GM18498 (cell line): ENCODE data around the gene ITGB8.
"Not testable (repeated sequence)": the region's sequence is repeated elsewhere in the genome, so short reads cannot be mapped to it uniquely, and the experiment has no call there.

Experiments used
- ATAC-seq: cut with Tn5 transposase; IDR thresholded peaks from one replicate; pipeline ENCODE4 v1.9.1; 2021; ENCODE audit warnings: mild to moderate bottlenecking, moderate library complexity; ENCODE audit not compliant: unreplicated experiment

Gene ITGB8

GRCh38 chr7:20330239-20330927 lies at the start of gene ITGB8:
Gene ITGB8, plus strand, starts transcription at chr7:20330900. Its CDS starts 907 bp downstream, at chr7:20331807.
- peak; percentile 67 for ATAC-seq

DNA sequence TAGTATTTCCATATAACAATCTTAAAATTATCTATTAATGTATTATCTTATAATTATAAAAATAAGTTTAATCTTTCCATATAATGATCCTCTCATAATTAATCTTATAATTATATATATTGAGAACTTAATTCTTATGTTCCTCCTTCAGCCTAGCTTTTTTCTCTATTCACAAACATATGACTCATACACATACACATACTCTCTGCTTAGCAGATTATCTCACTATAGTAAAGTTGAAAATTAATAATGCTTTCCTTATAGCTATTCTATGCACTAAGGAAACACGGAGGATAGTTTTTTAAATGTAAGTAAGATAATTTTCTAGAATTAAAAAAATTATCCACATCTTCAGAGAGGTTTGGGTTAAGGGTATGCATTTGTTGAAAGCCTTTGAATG lies 47.7 kb upstream of the ITGB8 start:
- ATAC-seq: no peak

GRCh38 chr7:20283385-20283784 lies 47.3 kb upstream of the ITGB8 start:
- ATAC-seq: no peak

GRCh38 chr7:20284003-20284770 lies 46.5 kb upstream of the ITGB8 start:
- peak; percentile 50 for ATAC-seq

- ATAC-seq: no peak
Measured at GRCh38 chr7:20284771-20285143, 45.9 kb upstream of the ITGB8 start.

GRCh38 chr7:20287317-20287716 lies 43.4 kb upstream of the ITGB8 start:
- peak; percentile 50 for ATAC-seq

GRCh38 chr7:20288036-20288435 lies 42.7 kb upstream of the ITGB8 start:
- no peak for ATAC-seq

- no peak for ATAC-seq
Measured at GRCh38 chr7:20290505-20291111, 40.1 kb upstream of the ITGB8 start.

- ATAC-seq: no peak
Measured at GRCh38 chr7:20293336-20293735, 37.4 kb upstream of the ITGB8 start.

GRCh38 chr7:20296444-20296843 lies 34.3 kb upstream of the ITGB8 start:
- no peak for ATAC-seq

GRCh38 chr7:20296901-20297300 lies 33.8 kb upstream of the ITGB8 start:
- no peak for ATAC-seq

DNA sequence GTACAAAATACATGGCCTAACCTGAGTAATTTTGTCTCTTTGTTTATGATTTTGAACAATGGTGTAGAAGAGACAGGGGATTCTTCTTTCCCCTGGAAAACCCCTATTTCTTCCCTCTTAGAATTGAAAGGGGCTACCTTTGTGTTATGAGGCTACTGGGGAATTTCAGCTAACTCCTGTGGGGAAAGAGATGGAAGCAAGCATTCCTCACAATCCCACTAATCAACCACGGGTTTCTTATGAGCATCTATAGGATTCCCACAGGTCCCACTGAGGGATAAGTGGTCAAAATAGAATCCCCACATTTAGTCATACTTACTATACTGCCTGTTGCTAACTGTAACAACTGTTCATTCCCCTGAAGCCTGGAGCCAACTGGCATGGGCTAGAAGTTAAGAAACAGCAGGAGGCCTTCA lies 32.2 kb upstream of the ITGB8 start:
- ATAC-seq: no peak

GRCh38 chr7:20299145-20299544 lies 31.6 kb upstream of the ITGB8 start:
- ATAC-seq: no peak

DNA sequence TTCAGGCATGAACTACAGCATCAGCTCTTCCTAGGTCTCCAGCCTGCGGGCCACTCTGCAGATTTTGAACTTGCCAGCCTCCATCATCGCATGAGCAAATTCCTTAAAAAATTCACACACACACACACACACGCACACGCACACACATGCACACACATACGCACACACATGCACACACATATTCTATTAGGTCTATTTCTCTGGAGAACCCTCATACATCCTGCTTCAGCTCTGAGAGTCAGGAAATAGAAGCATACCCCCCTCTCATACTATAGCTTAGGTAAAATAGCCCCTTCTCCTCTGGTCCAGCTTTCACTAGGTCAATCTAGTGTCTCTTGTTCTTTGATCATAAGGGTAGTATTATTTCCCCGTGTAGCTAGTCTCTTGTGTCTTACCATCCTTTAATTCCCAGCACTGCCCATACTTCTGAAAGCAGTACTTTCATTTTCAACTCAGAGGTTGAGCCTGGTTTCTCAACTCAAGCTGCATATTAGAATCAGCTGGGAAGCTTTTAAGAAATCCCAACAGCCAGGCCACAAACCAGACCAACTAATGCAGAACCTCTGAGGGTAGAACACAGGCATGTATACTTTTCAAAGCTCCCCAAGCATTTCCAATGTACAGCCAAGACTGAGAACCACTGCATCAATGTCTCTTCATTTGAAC lies 30.9 kb upstream of the ITGB8 start:
- ATAC-seq: peak; percentile 61

DNA sequence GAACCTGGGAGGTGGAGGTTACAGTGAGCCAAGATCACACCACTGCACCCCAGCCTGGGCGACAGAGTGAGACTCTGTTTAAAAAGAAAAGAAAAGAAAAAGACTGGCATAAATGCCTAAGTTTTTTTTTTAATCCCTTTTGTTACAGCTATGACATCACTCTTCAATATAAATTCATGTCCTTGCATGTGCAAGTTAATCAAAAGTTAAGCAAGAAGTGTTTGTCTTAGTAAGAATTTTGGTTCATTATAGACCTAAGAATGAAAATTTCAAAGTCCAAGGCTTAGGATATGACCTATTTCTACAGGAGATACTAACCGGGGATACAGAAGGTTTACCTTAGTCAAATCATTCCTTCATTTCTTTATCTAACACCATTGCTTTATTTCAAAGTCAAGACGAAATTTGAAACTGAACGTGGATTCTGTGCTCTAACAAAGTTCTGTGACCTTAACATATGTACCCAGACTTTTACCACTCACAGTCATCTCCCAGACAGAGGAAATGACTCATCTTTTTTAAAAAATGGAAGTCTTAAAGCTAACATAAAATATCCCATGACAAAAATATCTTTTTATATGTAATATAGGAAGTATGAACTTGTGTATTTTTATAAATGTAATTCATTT lies 29.3 kb upstream of the ITGB8 start:
- ATAC-seq: peak; percentile 46

DNA sequence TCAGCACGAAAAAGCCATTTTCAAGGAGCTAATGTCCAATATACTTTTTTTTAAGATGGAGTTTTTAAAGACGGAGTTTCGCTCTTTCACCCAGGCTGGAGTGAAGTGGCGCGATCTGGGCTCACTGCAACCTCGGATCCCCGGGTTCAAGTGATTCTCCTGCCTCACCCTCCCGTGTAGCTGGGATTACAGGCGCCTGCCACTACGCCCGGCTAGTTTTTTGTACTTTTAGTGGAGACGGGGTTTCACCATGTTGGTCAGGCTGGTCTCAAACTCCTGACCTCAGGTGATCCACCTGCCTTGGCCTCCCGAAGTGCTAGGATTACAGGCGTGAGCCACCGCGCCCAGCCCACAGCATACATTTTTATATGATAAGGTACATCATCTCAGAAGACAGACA lies 28.4 kb upstream of the ITGB8 start:
- not testable (repeated sequence) for ATAC-seq

GRCh38 chr7:20302891-20303290 lies 27.8 kb upstream of the ITGB8 start:
- ATAC-seq: no peak

GRCh38 chr7:20304366-20304765 lies 26.3 kb upstream of the ITGB8 start:
- no peak for ATAC-seq

DNA sequence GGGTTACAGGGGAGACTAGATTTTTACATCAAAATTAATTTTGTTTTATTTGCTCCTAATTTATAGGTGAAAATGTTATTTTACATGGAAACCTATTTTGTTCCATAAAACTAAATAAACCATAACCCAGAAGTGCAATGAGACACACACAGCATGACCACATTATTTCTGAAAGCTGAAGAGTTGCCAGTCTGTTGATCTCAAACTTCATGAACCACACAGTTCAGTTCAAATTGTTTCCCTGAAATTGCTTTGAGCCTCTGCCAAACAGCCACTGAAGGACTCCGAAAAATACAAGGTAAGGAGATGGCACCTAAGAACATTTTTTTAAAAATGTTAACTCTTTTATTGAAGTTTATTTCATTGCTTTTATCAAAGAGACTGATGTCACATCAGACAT lies 25.0 kb upstream of the ITGB8 start:
- ATAC-seq: no peak

GRCh38 chr7:20306180-20306946 lies 24.3 kb upstream of the ITGB8 start:
- no peak for ATAC-seq
